ENCODE measurements around the gene RIC3. TPM values are rescaled to one million over a fixed set of nuclear protein-coding genes. Genes with fewer than 3 reads are reported as not detected.

Gene RIC3
- total and polyA plus RNA-seq, 2 donors (not counting 3 experiments of a cell fraction or from before 2014, with no cell fraction given) = not detected

GRCh38 chr11:8109675-8110074 is 59.1 kb downstream of the RIC3 start:
- H2AFZ ChIP-seq (ENCODE audit: low read depth, low read length) = no peak overlapping the region
- no peak overlapping the region for H3K4me2 ChIP-seq (ENCODE audit: insufficient read depth, low read length)
- H3K9ac ChIP-seq (replicated peaks; ENCODE audit: extremely low read depth, insufficient read depth, low read length) = no peak overlapping the region
- H3K79me2 ChIP-seq (ENCODE audit: control insufficient read depth, insufficient read depth, low read length) = no peaks in the 10 kb centered on the region
- H3K36me3 ChIP-seq (ENCODE audit: control insufficient read depth in 2 of 2, extremely low read depth in 1 of 2, insufficient read depth in 2 of 2, low read length in 2 of 2) = no peaks in the 10 kb centered on the region
- CTCF ChIA-PET = interaction anchor here (0.7 to 2.9 kb wide), 2 partner anchors 10 to 13 kb away, joined by 3 to 16 read pairs; no protein-coding TSS in a partner anchor
- H3K27ac ChIP-seq (ENCODE audit: insufficient read depth, low read depth, low read length) = no peak overlapping the region
- no peaks in the 10 kb centered on the region for H3K9me1 ChIP-seq (replicated peaks; ENCODE audit: control insufficient read depth, extremely low read depth, insufficient read depth, low read length)
- POLR2A ChIA-PET = no interaction called here
- H3K27me3 ChIP-seq (ENCODE audit: control insufficient read depth in 2 of 2, insufficient read depth in 2 of 2, low read length in 2 of 2) = peaks cover 0 to 2% of the 10 kb centered on the region in 2 experiments
- BruUV-seq (replicated peaks) = no TSS peak
- TF ChIP-seq JUN (IDR thresholded peaks at IDR 0.05; ENCODE audit: borderline replicate concordance, insufficient read depth, insufficient read length, low read depth) (no peak), POLR2AphosphoS5 (IDR thresholded peaks at IDR 0.05; ENCODE audit: insufficient read depth, low read depth, low read length) (no peak)
- intact Hi-C loops (cut with micrococcal nuclease) (no loop called here), dilution Hi-C loops (cut with MboI; ENCODE audit: extremely low pct_ligation_motif_present, low sequenced_read_pairs) (no loop called here)
- no peak overlapping the region for H3K4me3 ChIP-seq (replicated peaks in 1 of 3; ENCODE audit: insufficient read depth in 1 of 3, low read depth in 1 of 3, low read length in 3 of 3)
- DNase-seq (ENCODE audit: low read depth, low spot score) (no peak), FAIRE-seq (no peak)
- no peaks in the 10 kb centered on the region for H4K20me1 ChIP-seq (replicated peaks; ENCODE audit: control insufficient read depth, extremely low read depth, insufficient read depth, low read length)
- H3K9me3 ChIP-seq (replicated peaks; ENCODE audit: control insufficient read depth, insufficient read depth, low read length) = no peaks in the 10 kb centered on the region
- no peaks in the 10 kb centered on the region for H3K4me1 ChIP-seq (ENCODE audit: control insufficient read depth, extremely low read depth, insufficient read depth, low read length)

- Histone ChIP-seq H3K79me2 (ENCODE audit: control insufficient read depth, insufficient read depth, low read length) (no peaks in the 10 kb centered on the region), H3K4me1 (ENCODE audit: control insufficient read depth, extremely low read depth, insufficient read depth, low read length) (no peaks in the 10 kb centered on the region), H3K27me3 (ENCODE audit: control insufficient read depth in 2 of 2, insufficient read depth in 2 of 2, low read length in 2 of 2) (peaks cover 0 to 2% of the 10 kb centered on the region in 2 experiments), H3K9me3 (replicated peaks; ENCODE audit: control insufficient read depth, insufficient read depth, low read length) (no peaks in the 10 kb centered on the region), H3K9me1 (replicated peaks; ENCODE audit: control insufficient read depth, extremely low read depth, insufficient read depth, low read length) (no peaks in the 10 kb centered on the region), H4K20me1 (replicated peaks; ENCODE audit: control insufficient read depth, extremely low read depth, insufficient read depth, low read length) (no peaks in the 10 kb centered on the region), H3K4me2 (ENCODE audit: insufficient read depth, low read length) (no peak overlapping the region), H3K36me3 (ENCODE audit: control insufficient read depth in 2 of 2, extremely low read depth in 1 of 2, insufficient read depth in 2 of 2, low read length in 2 of 2) (no peaks in the 10 kb centered on the region), H3K27ac (ENCODE audit: insufficient read depth, low read depth, low read length) (no peak overlapping the region), H3K9ac (replicated peaks; ENCODE audit: extremely low read depth, insufficient read depth, low read length) (no peak overlapping the region), H3K4me3 (replicated peaks in 1 of 3; ENCODE audit: insufficient read depth in 1 of 3, low read depth in 1 of 3, low read length in 3 of 3) (no peak overlapping the region), H2AFZ (ENCODE audit: low read depth, low read length) (no peak overlapping the region)
- DNase-seq (ENCODE audit: low read depth, low spot score) (no peak), FAIRE-seq (no peak)
- BruUV-seq (replicated peaks) = no TSS peak
- no peak for TF ChIP-seq JUN (IDR thresholded peaks at IDR 0.05; ENCODE audit: borderline replicate concordance, insufficient read depth, insufficient read length, low read depth)
- TF ChIP-seq MAX (IDR thresholded peaks at IDR 0.05; ENCODE audit: insufficient read depth, insufficient read length) = no peak
- no peak for TF ChIP-seq MYC (IDR thresholded peaks at IDR 0.05; ENCODE audit: low read depth, low read length)
- TF ChIP-seq GATA2 (IDR thresholded peaks at IDR 0.05; ENCODE audit: insufficient read depth, insufficient read length, low read depth, low read length) = no peak
- no peak for TF ChIP-seq CTCF (IDR thresholded peaks at IDR 0.05; ENCODE audit: extremely low read depth in 1 of 2, insufficient read depth in 1 of 2, low read depth in 1 of 2, low read length in 2 of 2)
- TF ChIP-seq POLR2AphosphoS5 (IDR thresholded peaks at IDR 0.05; ENCODE audit: insufficient read depth, low read depth, low read length) = no peak
- POLR2A ChIA-PET = no interaction called here
- CTCF ChIA-PET = interaction anchor here (1.0 to 2.9 kb wide), 3 partner anchors 9 to 102 kb away, joined by 3 to 16 read pairs (median 4); no protein-coding TSS in a partner anchor
- intact Hi-C loops (cut with micrococcal nuclease) (no loop called here), dilution Hi-C loops (cut with MboI; ENCODE audit: extremely low pct_ligation_motif_present, low sequenced_read_pairs) (no loop called here)
Observed at GRCh38 chr11:8108421-8108820, 60.4 kb downstream of the RIC3 start.
